ENCODE results near the gene OR5K1. TPM values are rescaled to one million over a fixed set of nuclear protein-coding genes. Genes with fewer than 3 reads are reported as not detected.

The OR5K1 gene
- total and polyA plus RNA-seq, 2 of the 4 experiments (the other 2 are of a cell fraction), result not detected

GRCh38 chr3:98501270-98501669 lies 38.3 kb downstream of the OR5K1 start:
- Histone ChIP-seq H4K5ac (ENCODE audit: low read depth, low read length) (no peak overlapping the region), H3K27ac (ENCODE audit: insufficient read depth, low read length) (no peak overlapping the region), H2BK5ac (ENCODE audit: low read depth, low read length, poor library complexity, severe bottlenecking) (no peak overlapping the region), H4K8ac (ENCODE audit: low read depth in 2 of 2, low read length in 2 of 2) (no peak overlapping the region), H3K56ac (ENCODE audit: extremely low read depth, insufficient read depth, low read length) (no peak overlapping the region), H2BK15ac (ENCODE audit: low read depth, low read length) (no peak overlapping the region), H3K9me3 (ENCODE audit: control insufficient read depth, insufficient read depth, low read length) (no peaks in the 10 kb centered on the region), H3K9ac (ENCODE audit: low read depth, low read length) (no peak overlapping the region), H3K4me1 (ENCODE audit: control insufficient read depth, insufficient read depth, low read length) (no peaks in the 10 kb centered on the region), H3K18ac (ENCODE audit: low read depth, low read length) (no peak overlapping the region), H3K23ac (ENCODE audit: low read depth, low read length) (no peak overlapping the region), H3K4me3 (ENCODE audit: insufficient read depth, low read depth, low read length) (no peak overlapping the region), H3K9me1 (ENCODE audit: insufficient read depth, low read length) (no peaks in the 10 kb centered on the region), H2AK9ac (replicated peaks; ENCODE audit: low read depth, low read length, poor library complexity) (no peak overlapping the region), H3K27me3 (ENCODE audit: control insufficient read depth, insufficient read depth, low read length) (no peaks in the 10 kb centered on the region), H2BK120ac (ENCODE audit: low read depth, low read length) (no peak overlapping the region), H4K20me1 (ENCODE audit: insufficient read depth, low read length) (no peaks in the 10 kb centered on the region), H3K79me1 (ENCODE audit: low read depth in 1 of 2, low read length in 2 of 2) (no peaks in the 10 kb centered on the region), H2AK5ac (ENCODE audit: low read depth, low read length) (no peak overlapping the region), H3K14ac (replicated peaks; ENCODE audit: low read depth, low read length) (no peak overlapping the region), H3K4me2 (ENCODE audit: low read depth, low read length) (no peak overlapping the region), H2BK20ac (ENCODE audit: low read depth, low read length) (no peak overlapping the region), H3K4ac (ENCODE audit: low read depth, low read length) (no peak overlapping the region), H3K36me3 (ENCODE audit: control insufficient read depth, insufficient read depth, low read length) (no peaks in the 10 kb centered on the region), H2AFZ (replicated peaks; ENCODE audit: low read length, poor library complexity) (no peak overlapping the region), H4K91ac (ENCODE audit: insufficient read depth, low read depth, low read length) (no peak overlapping the region)
- ATAC-seq (ENCODE audit: low read depth) (no peak), DNase-seq (no peak)
- intact Hi-C loops (cut with micrococcal nuclease) (no loop called here), in situ Hi-C loops (cut with MboI; ENCODE audit: low sequenced_read_pairs) (no loop called here), dilution Hi-C loops (cut with HindIII; ENCODE audit: low sequenced_read_pairs, unreplicated experiment) (no loop called here)
- BruUV-seq (replicated peaks), result no TSS peak
- ChIA-PET CTCF (no interaction called here), POLR2A (ENCODE audit: unreplicated experiment) (no interaction called here)
- no CpG with 5 or more reads among the region's 4 CpGs for WGBS, 2 experiments (ENCODE audit: extremely low coverage in 2 of 2, insufficient read length in 1 of 2)
- TF ChIP-seq FOS (IDR thresholded peaks at IDR 0.05; ENCODE audit: low read depth, low read length) (no peak), CEBPB (IDR thresholded peaks at IDR 0.05; ENCODE audit: low read depth, low read length) (no peak)
